H54 (cell line): Measurements from ENCODE around the gene KCNA1.

Experiments
- DNase-seq: peaks from one replicate; pipeline ENCODE4 v3.0.0; 2011; ENCODE audit warnings: low spot score, mixed read lengths; ENCODE audit not compliant: insufficient read length
- FAIRE-seq: peaks from 3 replicates; lab custom pipeline; 2011; peaks lifted over from hg19 to GRCh38; lab: Jason Lieb, UNC
- POLR2A ChIP-seq: IDR thresholded peaks from 2 replicates; pipeline ENCODE4 v1.6.1; 2011; ENCODE audit warnings: low read depth, mild to moderate bottlenecking, low read length

Gene KCNA1

DNA sequence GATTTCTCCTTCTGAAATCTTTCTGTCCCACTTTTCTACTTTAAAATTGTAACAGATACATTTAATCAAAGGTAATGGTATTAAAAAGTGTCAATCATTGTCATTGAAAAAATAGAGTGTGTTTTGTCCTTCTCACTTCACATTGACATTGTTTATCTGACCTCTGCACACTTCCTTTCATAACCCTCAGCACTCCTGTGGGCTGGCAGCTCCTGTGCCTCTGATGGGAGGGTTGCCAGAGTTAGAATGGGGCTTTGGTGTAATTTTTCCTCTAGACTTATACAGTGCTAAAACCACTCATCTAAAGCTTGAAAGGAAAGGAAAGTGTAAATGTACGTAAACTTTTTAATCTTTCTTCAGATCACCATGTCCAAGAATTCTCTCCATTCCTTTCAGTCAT is 23.7 kb downstream of the KCNA1 start:
- TF ChIP-seq POLR2A: no peak
- no peak for FAIRE-seq
- no peak for DNase-seq

DNA sequence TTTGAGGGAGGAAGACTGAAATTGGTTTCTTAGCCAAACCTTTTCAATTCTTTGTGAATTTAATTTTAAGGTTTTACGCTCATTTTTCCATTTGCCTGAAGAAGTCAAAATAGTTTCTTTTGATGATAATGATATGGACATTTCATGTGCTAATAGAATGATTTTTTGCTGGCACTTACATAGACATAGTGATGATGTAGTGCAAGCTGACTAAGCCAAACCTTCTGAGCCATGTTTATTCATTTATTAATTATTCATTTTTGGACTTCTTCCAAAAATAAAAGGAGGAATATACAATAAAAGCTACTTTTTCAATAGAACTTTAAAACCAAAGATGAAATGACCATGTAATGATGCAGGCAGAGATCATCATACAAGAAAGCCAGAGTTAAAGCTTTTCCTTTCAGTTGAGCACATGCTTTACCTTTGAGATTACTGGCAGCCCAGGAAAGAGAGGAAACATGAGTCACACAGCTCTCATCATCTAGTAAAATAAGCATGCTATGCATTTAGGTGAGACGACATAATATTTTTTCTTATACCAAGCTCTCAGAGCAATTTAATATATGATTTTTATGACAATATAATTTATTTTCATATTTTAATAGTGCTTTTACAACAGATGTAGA is 24.8 kb downstream of the KCNA1 start:
- DNase-seq (no peak), FAIRE-seq (no peak)
- TF ChIP-seq POLR2A: no peak

DNA sequence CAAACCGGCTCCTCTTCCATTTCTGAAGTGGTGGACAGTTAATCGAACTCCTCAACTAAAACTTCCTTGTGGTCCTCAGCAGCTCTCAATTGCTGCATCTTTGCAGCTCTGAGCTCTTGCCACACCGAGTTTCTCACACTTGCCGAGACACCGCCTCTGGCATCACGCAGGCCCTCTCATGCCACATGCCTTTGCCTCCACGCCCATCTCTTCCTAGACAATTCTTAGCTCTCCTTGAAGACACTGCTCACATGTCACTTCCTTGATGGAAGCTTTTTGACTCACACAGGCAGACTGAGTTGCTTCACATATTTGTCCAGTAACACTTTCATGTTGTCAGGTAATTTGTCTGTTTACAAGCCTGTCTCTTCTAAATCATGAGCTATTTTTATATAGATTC is 29.2 kb downstream of the KCNA1 start:
- DNase-seq: no peak
- no peak for TF ChIP-seq POLR2A
- FAIRE-seq: no peak

DNA sequence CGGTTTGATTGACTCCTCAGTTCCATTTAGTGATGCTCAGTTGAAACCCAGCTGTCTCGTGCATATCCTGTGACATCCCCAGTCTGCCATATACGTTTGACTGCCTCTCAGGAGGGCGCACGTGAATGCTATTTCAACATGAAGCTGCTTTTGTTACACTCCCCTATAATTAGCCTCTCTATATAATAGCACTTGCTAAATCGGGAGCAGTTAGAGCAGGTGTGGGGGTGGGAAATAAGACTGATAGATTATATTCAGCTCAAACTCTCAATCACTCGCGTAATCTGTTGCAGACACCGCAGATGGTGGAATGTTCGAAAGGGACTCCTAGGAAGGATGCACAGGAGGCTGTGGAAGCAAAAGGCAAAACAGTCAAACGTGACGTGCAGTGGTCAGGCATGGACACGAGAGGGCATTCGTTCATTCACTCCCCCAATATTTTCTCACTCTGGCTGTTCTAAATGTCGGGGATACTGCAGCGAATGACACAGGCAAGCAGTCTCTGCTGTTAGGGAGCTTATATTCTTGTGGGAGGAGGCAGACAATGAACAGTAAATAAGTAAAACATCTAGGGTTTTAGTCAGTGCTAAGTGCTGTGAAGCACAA is 29.8 kb downstream of the KCNA1 start:
- no peak for DNase-seq
- no peak for TF ChIP-seq POLR2A
- FAIRE-seq: no peak

DNA sequence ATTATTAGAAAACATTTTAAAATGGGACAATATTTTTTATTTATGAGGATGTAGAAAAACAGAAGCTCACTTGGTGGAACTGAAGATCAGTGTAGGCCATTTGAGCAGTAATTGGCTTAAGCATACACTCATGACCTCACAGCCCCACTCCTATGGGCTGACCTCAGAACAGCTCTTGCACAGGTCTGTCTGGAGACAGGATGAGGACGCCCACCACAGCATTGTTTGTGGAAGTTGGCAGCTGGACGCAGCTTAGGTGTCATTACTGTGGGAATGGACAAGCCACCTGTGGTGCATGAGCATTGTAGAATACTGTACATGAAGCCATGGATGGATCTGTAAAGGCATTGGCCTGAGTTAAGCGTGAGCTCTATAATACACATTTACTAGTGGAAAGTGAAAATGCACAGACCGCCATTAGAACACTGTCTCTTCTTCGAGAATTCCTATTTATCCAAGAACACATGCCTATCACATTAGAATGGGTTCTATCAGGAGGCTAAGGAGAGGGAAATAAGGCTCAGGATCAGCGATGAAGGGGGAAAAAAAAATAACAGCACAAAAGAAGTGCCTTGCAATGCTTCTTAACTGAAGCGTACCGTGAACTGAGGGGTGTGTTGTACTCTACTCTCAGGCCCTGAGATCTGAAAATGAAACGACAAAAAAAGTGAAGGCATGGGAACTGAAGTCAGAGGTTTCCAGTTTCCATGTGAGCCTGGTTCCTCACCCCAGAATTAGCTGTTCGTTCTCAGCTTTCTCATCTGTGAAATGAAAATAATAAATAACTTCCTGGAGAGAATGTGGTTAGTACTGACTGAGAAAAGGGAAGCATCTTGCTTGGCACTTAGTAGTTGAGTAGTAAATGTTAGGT is 33.6 kb downstream of the KCNA1 start:
- FAIRE-seq (no peak), DNase-seq (no peak)
- TF ChIP-seq POLR2A: no peak

DNA sequence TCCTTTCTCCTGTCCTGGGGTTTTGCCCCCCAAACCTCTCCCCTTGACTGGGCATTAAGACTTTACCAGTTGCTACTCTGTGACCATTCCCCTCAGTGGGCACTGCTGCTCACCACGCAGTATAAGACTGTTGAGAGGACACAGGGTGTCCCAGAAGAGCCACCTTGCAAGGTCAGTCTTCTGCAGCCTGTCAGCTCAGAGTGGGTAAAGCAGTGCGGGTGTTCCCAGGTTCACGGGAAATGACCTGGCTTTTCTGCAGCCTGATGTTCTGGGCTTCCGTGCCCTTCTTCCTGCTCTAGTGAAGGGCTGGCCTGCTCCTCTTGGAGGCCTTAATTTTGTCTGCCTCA is 34.2 kb downstream of the KCNA1 start:
- FAIRE-seq (no peak), DNase-seq (no peak)
- no peak for TF ChIP-seq POLR2A

DNA sequence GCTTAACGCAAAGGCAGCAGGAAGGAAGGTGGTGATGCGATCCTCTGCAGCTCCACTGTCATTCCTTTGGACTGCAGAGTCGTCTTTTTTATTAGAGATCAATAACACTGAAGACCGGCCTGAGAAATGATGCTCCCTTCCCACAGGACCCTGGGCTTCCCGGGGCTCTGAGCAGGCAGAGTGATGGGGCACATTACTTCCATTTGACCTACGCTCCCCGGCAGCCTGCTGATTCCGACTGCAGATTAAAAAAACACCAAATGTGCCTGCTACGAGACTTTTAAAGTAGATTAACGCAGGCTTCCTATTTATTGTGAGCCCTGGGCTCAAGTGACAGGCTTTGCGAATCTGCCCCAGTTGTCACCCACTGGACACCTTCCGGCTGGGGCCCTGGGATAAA is 37.5 kb downstream of the KCNA1 start:
- FAIRE-seq (no peak), DNase-seq (no peak)
- TF ChIP-seq POLR2A: no peak

DNA sequence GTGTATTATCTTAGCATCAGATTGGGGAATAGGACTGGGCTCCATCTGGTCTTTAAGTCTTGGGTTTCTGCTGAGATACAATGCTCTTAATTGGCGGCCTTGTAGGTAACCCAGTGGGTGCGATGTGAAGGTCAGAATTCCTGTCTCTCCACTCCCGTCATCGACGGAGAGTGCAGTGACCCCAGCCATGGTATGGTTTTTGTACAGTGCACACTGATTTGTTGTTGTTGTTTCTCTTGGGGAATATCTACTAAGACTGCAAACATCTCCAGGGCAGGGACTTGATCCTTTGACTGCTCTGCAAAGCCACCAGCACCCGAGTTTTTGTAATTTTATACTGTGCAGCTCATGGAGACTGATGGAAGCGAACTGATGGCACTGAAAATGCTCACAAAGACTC is 41.4 kb downstream of the KCNA1 start:
- DNase-seq: no peak
- FAIRE-seq: no peak
- no peak for TF ChIP-seq POLR2A

DNA sequence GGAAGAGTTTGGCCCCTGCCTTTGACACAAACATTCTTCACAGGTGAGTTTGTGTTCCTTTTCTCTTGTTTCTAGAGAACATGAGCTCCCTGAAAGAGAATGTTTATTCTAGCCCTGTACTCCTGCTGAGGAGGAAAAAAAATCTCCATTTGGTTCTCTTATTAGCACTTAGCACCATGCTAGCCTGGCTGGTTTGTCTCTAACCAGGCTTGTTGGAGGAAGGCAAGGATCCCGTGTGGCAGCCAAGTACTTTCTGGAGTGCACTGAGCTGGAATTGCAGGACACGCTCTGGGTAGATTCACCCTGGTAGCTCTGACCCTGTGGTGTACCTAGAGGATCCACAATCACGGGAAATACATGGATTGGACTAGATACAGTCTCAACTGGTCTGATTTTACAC is 41.9 kb downstream of the KCNA1 start:
- TF ChIP-seq POLR2A: no peak
- FAIRE-seq (no peak), DNase-seq (no peak)

DNA sequence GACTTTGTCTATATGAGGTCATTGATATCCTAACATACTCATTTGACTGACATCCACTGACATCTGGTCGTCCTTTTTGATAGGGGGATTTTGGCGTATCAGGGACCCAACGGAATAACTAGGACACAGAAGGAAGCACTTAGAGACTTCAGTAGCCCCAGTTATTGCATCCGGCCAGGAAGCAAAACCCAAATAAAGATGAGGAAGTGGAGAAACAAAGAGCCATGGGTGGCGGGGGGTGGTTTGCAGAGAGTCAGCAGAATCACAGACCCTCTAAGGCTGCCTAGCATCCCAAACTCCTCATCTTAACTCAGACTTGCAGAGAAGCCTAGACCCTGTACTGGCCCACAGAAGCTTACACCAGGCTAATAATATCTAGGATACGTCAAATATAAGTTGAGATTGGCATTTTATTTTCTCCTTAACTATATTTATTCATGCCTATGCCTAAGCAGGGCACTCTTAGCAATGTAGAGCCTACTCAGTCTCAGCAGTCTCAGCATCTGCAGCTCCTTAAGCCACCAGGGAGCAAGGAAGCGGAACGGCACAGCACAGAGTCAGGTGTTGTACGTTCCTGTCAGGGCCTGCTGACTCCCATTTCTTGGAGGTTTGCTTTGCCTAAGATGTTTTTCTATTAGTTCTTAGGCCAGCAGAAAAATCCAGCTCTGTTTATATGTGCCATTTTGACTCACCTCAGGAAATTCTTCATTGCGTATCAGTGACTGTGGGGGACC is 45.1 kb downstream of the KCNA1 start:
- TF ChIP-seq POLR2A: no peak
- DNase-seq (no peak), FAIRE-seq (no peak)

DNA sequence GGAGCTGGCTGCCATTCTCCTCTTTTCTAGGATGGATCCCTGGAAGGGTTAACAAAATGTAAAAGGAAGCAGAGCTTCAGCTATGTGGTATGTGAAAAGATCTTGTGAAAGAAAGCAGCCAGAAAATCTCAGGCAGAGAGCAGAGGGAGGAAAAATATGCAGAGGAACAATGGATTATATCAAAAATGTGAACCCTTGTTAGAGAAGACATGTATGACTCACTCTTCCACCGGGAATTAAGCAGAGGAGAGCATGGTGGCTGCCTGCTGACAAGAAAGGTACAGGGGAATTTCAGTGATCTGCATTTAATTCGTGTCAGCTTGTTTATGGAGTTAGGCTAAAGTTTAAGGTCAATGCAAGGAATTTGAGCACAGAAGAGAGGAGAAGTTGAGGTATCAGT is 46.3 kb downstream of the KCNA1 start:
- TF ChIP-seq POLR2A: no peak
- no peak for FAIRE-seq
- DNase-seq: no peak

DNA sequence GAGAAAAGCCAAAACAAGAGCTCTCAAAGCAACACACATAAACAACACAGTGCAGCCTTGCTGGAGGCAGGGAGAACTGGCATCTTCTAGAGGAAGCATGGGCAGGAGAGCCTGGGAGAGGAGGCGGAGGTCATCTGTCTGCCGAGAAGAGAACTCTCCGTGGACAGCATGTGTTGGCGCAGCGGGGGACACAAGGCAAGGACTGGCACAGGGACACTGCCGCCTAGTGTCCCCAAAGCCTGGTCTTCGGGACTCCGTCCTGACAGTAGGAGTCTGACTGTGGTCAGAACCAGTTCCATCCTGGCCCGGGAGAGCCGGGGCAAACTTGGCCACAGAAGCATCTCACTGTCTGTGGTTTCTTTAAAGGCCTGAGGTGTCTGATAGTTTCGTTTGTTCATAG is 47.3 kb downstream of the KCNA1 start:
- DNase-seq (no peak), FAIRE-seq (no peak)

DNA sequence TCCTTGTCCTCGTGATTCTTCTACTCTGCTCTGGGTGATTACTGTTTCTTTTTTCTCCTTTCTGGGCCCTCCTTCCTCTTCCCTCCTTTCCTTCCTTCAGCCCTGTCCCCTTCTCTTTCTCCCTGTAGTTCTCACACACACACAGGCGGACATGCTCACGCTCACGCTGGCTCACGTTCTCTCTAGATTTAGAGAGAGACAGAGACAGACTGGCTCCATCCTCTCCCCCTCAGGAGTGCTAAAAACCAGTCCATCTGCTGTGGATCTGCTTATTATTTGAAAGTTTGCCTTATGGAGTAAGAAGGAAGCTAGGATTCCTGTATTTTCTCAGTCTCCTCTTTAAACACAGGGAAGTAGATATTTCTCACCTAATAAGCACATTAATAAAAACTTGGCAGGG is 48.1 kb downstream of the KCNA1 start:
- no peak for DNase-seq
- no peak for FAIRE-seq

More for the DNA sequence above, 47.3 kb downstream of the KCNA1 start:
- no peak for TF ChIP-seq POLR2A

More for the DNA sequence above, 48.1 kb downstream of the KCNA1 start:
- no peak for TF ChIP-seq POLR2A
